Measurements from ENCODE around the gene ENAH. TPM values are rescaled to one million over a fixed set of nuclear protein-coding genes. Genes with fewer than 3 reads are reported as not detected.
"Not testable (repeated sequence)": the region's sequence is repeated elsewhere in the genome, so short reads cannot be mapped to it uniquely, and the experiment has no call there.

Gene ENAH
- total and polyA plus RNA-seq, 12 donors = 12.4 to 201 (median 99.8) TPM

GRCh38 chr1:225638853-225639252 lies 14.1 kb downstream of the ENAH start:
- Histone ChIP-seq H3K9me3 (peaks cover 0 to 4% (median 0%) of the 10 kb centered on the region in 11 donors), H3K4me1 (peaks cover 0 to 29% (median 4%) of the 10 kb centered on the region in 9 donors), H3K27me3 (no peaks in the 10 kb centered on the region), H3K36me3 (peaks cover 0 to 24% (median 0%) of the 10 kb centered on the region in 9 donors), H3K4me3 (no peak overlapping the region), H3K27ac (no peak overlapping the region)
- ATAC-seq (no peak), DNase-seq (no peak)
- 94 to 100% methylated on average over 1 of the region's 1 CpG for WGBS, 2 donors
- no peak for TF ChIP-seq CTCF (IDR thresholded peaks at IDR 0.05)
- intact Hi-C loops (cut with DNase I) = no loop called here

- H3K4me1 ChIP-seq = peaks cover 0 to 29% (median 4%) of the 10 kb centered on the region in 9 donors
- intact Hi-C loops (cut with DNase I) = no loop called here
- peaks cover 0 to 4% (median 0%) of the 10 kb centered on the region in 11 donors for H3K9me3 ChIP-seq
- no peak for TF ChIP-seq CTCF (IDR thresholded peaks at IDR 0.05)
- H3K36me3 ChIP-seq = peaks cover 0 to 14% (median 0%) of the 10 kb centered on the region in 9 donors
- no peak overlapping the region for H3K27ac ChIP-seq
- DNase-seq = no peak
- ATAC-seq = no peak
- no peaks in the 10 kb centered on the region for H3K27me3 ChIP-seq
- WGBS, 2 donors = 99 to 100% methylated on average over 3 of the region's 3 CpGs
- H3K4me3 ChIP-seq = no peak overlapping the region
Measured at GRCh38 chr1:225637651-225638199, 15.2 kb downstream of the ENAH start.

- 92 to 93% methylated on average over 8 of the region's 8 CpGs for WGBS, 2 donors
- ATAC-seq; H3K9me3 ChIP-seq; H3K4me3 ChIP-seq; H3K27me3 ChIP-seq; intact Hi-C loops (cut with DNase I); H3K27ac ChIP-seq; DNase-seq: not testable (repeated sequence)
- peaks cover 0 to 29% (median 4%) of the 10 kb centered on the region in 9 donors for H3K4me1 ChIP-seq
- H3K36me3 ChIP-seq = peaks cover 0 to 14% (median 0%) of the 10 kb centered on the region in 9 donors
Measured at GRCh38 chr1:225636992-225637391, 15.9 kb downstream of the ENAH start.

GRCh38 chr1:225635649-225636048 lies 17.3 kb downstream of the ENAH start:
- intact Hi-C loops (cut with DNase I) = no loop called here
- ATAC-seq (no peak), DNase-seq (no peak)
- peaks cover 0 to 38% (median 9%) of the 10 kb centered on the region in 9 donors for H3K4me1 ChIP-seq
- H3K9me3 ChIP-seq = peaks cover 0 to 4% (median 0%) of the 10 kb centered on the region in 11 donors
- H3K27ac ChIP-seq = no peak overlapping the region
- H3K27me3 ChIP-seq = no peaks in the 10 kb centered on the region
- TF ChIP-seq CTCF (IDR thresholded peaks at IDR 0.05) = no peak
- H3K4me3 ChIP-seq = no peak overlapping the region
- peaks cover 0 to 3% (median 0%) of the 10 kb centered on the region in 9 donors for H3K36me3 ChIP-seq

GRCh38 chr1:225632836-225633235 lies 20.1 kb downstream of the ENAH start:
- DNase-seq; intact Hi-C loops (cut with DNase I); H3K27me3 ChIP-seq; ATAC-seq; H3K4me3 ChIP-seq; H3K9me3 ChIP-seq; H3K36me3 ChIP-seq: not testable (repeated sequence)
- WGBS, 2 donors = 86 to 97% methylated on average over 4 of the region's 4 CpGs
- Histone ChIP-seq H3K27ac (peak overlapping the region in 2 of 10 donors; percentile 31 to 50), H3K4me1 (peaks cover 0 to 58% (median 26%) of the 10 kb centered on the region in 9 donors)
